ENCODE results near the gene ZNF445.

- no peak for TF ChIP-seq FOXP2 (optimal IDR thresholded peaks at IDR 0.05; ENCODE audit: control extremely low read depth, extremely low read length, insufficient read depth)
- no peak for TF ChIP-seq POLR2AphosphoS5 (IDR thresholded peaks at IDR 0.05; ENCODE audit: borderline replicate concordance, low read depth, low read length)
Observed at GRCh38 chr3:44392489-44392888, 85.0 kb downstream of the ZNF445 start.
